ENCODE results near the gene DBN1.

Gene DBN1

GRCh38 chr5:177473443-177474001, at the start of gene DBN1:
Gene DBN1, minus strand, starts transcription at chr5:177473634. Its CDS starts 113 bp downstream, at chr5:177473521.
- in situ Hi-C loops (cut with MboI; ENCODE audit: low sequenced_read_pairs, unreplicated experiment), result no loop called here
- DNase-seq (ENCODE audit: low spot score), result peak; percentile 91
- TF ChIP-seq CTCF (IDR thresholded peaks at IDR 0.05; ENCODE audit: borderline replicate concordance, control extremely low read depth, extremely low read depth, insufficient read depth, missing control alignments), result no peak

- TF ChIP-seq CTCF (IDR thresholded peaks at IDR 0.05; ENCODE audit: borderline replicate concordance, control extremely low read depth, extremely low read depth, insufficient read depth, missing control alignments), result no peak
- in situ Hi-C loops (cut with MboI; ENCODE audit: low sequenced_read_pairs, unreplicated experiment), result no loop called here
- no peak for DNase-seq (ENCODE audit: low spot score)
These were observed 47.6 kb upstream of the DBN1 start for GRCh38 chr5:177520916-177521513.

- no peak for TF ChIP-seq CTCF (IDR thresholded peaks at IDR 0.05; ENCODE audit: borderline replicate concordance, control extremely low read depth, extremely low read depth, insufficient read depth, missing control alignments)
- in situ Hi-C loops (cut with MboI; ENCODE audit: low sequenced_read_pairs, unreplicated experiment), result no loop called here
- no peak for DNase-seq (ENCODE audit: low spot score)
These were observed 46.8 kb upstream of the DBN1 start for GRCh38 chr5:177520271-177520670.

- in situ Hi-C loops (cut with MboI; ENCODE audit: low sequenced_read_pairs, unreplicated experiment), result no loop called here
- DNase-seq (ENCODE audit: low spot score), result no peak
- TF ChIP-seq CTCF (IDR thresholded peaks at IDR 0.05; ENCODE audit: borderline replicate concordance, control extremely low read depth, extremely low read depth, insufficient read depth, missing control alignments), result no peak
These were observed 46.2 kb upstream of the DBN1 start for GRCh38 chr5:177519463-177520235.

- DNase-seq (ENCODE audit: low spot score), result peak; percentile 99
- no peak for TF ChIP-seq CTCF (IDR thresholded peaks at IDR 0.05; ENCODE audit: borderline replicate concordance, control extremely low read depth, extremely low read depth, insufficient read depth, missing control alignments)
- in situ Hi-C loops (cut with MboI; ENCODE audit: low sequenced_read_pairs, unreplicated experiment), result no loop called here
These were observed 43.5 kb upstream of the DBN1 start, which contains the start of gene DDX41 for GRCh38 chr5:177516601-177517568. Gene DDX41, minus strand, starts transcription at chr5:177516961. Its CDS starts 16 bp downstream, at chr5:177516945.

- no peak for DNase-seq (ENCODE audit: low spot score)
- in situ Hi-C loops (cut with MboI; ENCODE audit: low sequenced_read_pairs, unreplicated experiment), result no loop called here
- TF ChIP-seq CTCF (IDR thresholded peaks at IDR 0.05; ENCODE audit: borderline replicate concordance, control extremely low read depth, extremely low read depth, insufficient read depth, missing control alignments), result no peak
These were observed 42.1 kb upstream of the DBN1 start for GRCh38 chr5:177515580-177515979.
